Neuron (in vitro differentiated cells): ENCODE results near the gene ZSCAN29.
"Not testable (repeated sequence)": the region's sequence is repeated elsewhere in the genome, so short reads cannot be mapped to it uniquely, and the experiment has no call there.

Source experiments
- H2AFZ ChIP-seq: one replicate; pipeline ENCODE4 v1.6.1; 2013; ENCODE audit warnings: low read depth, mild to moderate bottlenecking, inconsistent platforms, low read length, moderate library complexity
- H3K27me3 ChIP-seq: one replicate; pipeline ENCODE4 v1.6.1; 2013; ENCODE audit warnings: low read length; ENCODE audit not compliant: insufficient read depth
- H3K36me3 ChIP-seq: one replicate; pipeline ENCODE4 v1.6.1; 2013; ENCODE audit warnings: low read length; ENCODE audit not compliant: insufficient read depth
- H3K4me1 ChIP-seq: one replicate; pipeline ENCODE4 v1.6.1; 2013; ENCODE audit warnings: low read length; ENCODE audit not compliant: insufficient read depth
- H3K4me3 ChIP-seq: 2 replicates; pipeline ENCODE4 v1.5.1; 2013; ENCODE audit warnings: mild to moderate bottlenecking, low read length, moderate library complexity
- H3K9me3 ChIP-seq: one replicate; pipeline ENCODE4 v1.6.1; 2013; ENCODE audit warnings: low read length

ZSCAN29 gene

DNA sequence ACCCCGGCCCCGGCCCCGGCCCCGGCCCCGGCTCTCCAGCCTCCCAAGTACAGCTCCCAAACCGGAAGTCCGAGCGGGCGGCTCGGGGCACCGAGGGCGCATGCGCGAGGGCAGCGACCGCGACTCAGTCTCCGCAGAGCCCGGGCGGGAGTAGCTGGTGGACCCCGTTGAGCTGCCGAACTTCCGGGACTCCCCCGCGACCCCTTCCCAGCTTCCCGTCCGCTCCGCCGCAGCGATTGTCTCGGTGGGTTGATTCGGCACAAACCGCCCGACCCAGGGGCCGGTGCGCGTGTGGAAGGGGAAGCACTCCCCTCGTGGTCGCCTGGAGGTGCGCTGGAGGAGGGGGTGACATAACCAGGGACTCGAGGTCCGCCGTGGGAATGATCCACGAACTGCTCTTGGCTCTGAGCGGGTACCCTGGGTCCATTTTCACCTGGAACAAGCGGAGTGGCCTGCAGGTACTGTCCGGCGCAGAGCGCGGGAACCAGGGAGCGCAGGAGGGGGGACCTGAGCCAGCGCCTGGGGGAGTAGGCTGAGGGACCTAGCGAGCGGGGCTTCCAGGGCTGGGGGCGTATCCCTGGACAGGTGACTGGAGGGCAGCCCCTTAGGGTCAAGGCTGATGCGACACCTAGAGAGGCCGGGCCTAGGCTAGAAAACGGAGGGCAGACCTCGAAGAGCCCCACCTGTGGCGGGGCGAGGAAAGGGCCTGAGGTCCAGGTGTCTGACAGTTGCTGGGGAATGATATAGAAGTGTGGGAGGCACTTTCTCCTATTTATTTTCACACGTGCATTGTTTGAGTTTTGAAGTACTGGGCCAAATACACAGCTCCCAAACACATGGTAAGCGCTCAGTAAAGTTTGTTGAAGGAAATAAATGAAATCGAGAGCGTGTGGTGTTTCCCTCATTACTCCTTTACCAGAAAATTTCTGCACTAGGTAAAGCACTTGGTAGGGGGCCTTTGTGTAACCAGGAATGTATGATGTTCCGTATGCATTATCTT, at the start of gene ZSCAN29, which contains the start of gene TUBGCP4:
Gene ZSCAN29, minus strand, starts transcription at position 69 of the 1,000 bp plus-strand sequence. CDS start 1,130 bp downstream, outside the sequence.
Gene TUBGCP4, plus strand, starts transcription at position 127 of the 1,000 bp plus-strand sequence. Its CDS starts 254 bp downstream, at position 381.
- H3K4me3 ChIP-seq, result peak within 1 kb of the TSS; percentile 89
- no peaks in the 10 kb centered on the region for H3K27me3 ChIP-seq
- peaks cover 37% of the 10 kb centered on the region for H3K36me3 ChIP-seq
- peaks cover 6% of the 10 kb centered on the region for H3K9me3 ChIP-seq
- peak within 1 kb of the TSS; percentile 91 for H2AFZ ChIP-seq
- peaks cover 26% of the 10 kb centered on the region for H3K4me1 ChIP-seq

DNA sequence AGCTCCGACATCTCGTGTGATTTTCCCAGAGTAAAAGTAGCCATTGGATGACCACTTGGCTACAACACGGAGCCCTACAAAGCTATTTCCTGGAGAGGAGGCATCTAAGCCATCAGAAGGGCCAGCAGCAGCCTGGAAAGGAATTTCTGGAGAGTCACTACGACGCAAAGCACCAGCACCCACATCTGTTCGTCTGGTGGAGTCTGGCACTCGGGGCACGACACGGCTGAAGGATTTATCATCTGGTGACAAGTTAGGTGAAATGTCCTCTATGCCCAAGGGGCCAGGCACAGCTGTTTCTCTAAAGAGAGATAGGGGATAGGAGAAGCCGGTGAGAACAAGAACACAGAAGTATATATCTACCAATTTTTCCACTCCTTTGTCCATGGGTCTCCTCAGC, 49.6 kb upstream of the ZSCAN29 start:
- Histone ChIP-seq H3K4me1 (no peaks in the 10 kb centered on the region), H3K27me3 (no peaks in the 10 kb centered on the region), H2AFZ (no peak overlapping the region), H3K4me3 (no peak overlapping the region), H3K9me3 (no peaks in the 10 kb centered on the region), H3K36me3 (peaks cover 96% of the 10 kb centered on the region)

- Histone ChIP-seq H3K36me3 (peaks cover 92% of the 10 kb centered on the region), H3K27me3 (no peaks in the 10 kb centered on the region), H3K4me3 (no peak overlapping the region), H2AFZ (no peak overlapping the region), H3K4me1 (no peaks in the 10 kb centered on the region), H3K9me3 (no peaks in the 10 kb centered on the region)
Measured at GRCh38 chr15:43414196-43414595, 43.4 kb upstream of the ZSCAN29 start.

GRCh38 chr15:43412096-43412495, 41.3 kb upstream of the ZSCAN29 start:
- no peaks in the 10 kb centered on the region for H3K9me3 ChIP-seq
- no peaks in the 10 kb centered on the region for H3K4me1 ChIP-seq
- H3K4me3 ChIP-seq, result no peak overlapping the region
- H3K36me3 ChIP-seq, result peaks cover 93% of the 10 kb centered on the region
- H2AFZ ChIP-seq, result no peak overlapping the region
- H3K27me3 ChIP-seq, result no peaks in the 10 kb centered on the region

DNA sequence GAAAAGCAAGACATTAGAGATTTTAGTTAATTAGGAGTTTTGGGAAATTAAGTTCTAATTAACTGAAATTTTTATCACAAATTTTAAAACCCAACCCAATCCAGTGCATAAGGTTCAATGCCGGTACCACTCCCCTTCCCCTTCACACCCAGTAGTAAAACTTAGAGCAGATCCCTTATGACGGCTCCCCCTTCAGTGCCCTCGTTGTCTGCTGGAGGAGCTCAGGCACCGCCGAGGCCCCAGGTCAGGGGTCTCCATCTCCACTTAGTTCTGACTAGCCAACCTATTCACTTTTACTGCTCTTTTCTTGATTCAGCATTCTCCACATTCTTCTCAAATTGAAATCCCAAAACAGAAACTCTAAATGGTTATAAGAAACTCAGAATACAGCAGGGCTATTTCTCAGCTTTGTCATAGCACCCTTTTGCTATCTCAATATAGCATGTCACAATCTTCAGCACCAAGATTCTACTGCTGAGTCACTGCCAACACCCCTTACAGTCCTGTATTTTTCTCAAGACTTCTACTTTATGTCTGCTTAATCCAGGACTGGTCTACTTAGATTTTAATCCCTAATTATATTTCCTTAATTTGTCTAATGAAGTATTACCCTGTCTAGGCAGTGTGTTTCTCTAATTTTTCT, 39.9 kb upstream of the ZSCAN29 start:
- H3K4me1 ChIP-seq, result no peaks in the 10 kb centered on the region
- H3K4me3 ChIP-seq, result no peak overlapping the region
- no peaks in the 10 kb centered on the region for H3K9me3 ChIP-seq
- no peak overlapping the region for H2AFZ ChIP-seq
- peaks cover 93% of the 10 kb centered on the region for H3K36me3 ChIP-seq
- H3K27me3 ChIP-seq, result no peaks in the 10 kb centered on the region

DNA sequence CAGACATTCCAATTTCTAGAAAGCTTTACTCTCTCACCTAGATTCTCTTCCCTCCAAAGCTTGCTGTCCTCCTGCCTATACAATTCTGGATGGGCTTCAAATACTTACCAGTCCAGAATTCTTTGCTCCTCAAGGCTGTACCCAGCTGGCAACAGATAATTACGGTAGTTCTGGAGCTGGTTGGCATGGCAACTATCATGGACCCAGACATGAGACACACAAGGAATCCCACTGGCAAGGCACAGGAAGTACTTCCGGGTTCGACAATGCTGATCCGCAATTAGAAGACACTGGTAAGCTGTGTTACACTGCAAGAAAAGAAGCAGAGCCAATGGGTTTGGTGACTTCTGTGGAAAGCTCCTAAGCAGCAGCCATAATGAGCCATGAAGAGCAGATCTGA, 37.9 kb upstream of the ZSCAN29 start:
- no peaks in the 10 kb centered on the region for H3K9me3 ChIP-seq
- H3K4me1 ChIP-seq, result no peaks in the 10 kb centered on the region
- no peaks in the 10 kb centered on the region for H3K27me3 ChIP-seq
- peaks cover 98% of the 10 kb centered on the region for H3K36me3 ChIP-seq
- H2AFZ ChIP-seq, result no peak overlapping the region
- H3K4me3 ChIP-seq, result no peak overlapping the region

DNA sequence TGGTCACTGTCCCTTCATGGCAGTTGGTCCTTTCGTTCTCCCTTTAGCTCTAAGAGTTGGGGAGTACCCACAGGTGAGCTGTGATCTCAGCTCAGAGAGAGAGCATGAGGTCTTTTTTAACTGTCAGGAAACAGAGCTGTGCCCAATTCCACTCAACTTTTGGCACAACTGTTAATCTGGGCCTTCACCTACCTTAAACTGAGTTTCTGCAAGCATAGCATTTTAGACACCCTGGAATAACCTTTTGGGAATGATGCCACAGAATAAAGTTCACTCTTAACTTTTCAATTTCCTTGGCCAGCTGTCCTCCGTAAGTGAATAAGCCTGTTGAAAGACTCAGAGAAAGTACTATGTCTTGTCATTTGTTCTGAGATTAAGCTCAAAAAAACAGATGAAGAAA, 36.0 kb upstream of the ZSCAN29 start:
- Histone ChIP-seq H3K9me3 (no peaks in the 10 kb centered on the region), H3K27me3 (no peaks in the 10 kb centered on the region), H2AFZ (no peak overlapping the region), H3K4me1 (no peaks in the 10 kb centered on the region), H3K36me3 (peaks cover 97% of the 10 kb centered on the region), H3K4me3 (no peak overlapping the region)

- H2AFZ ChIP-seq, result no peak overlapping the region
- H3K4me3 ChIP-seq, result no peak overlapping the region
- H3K4me1 ChIP-seq, result no peaks in the 10 kb centered on the region
- H3K9me3 ChIP-seq, result no peaks in the 10 kb centered on the region
- no peaks in the 10 kb centered on the region for H3K27me3 ChIP-seq
- peaks cover 97% of the 10 kb centered on the region for H3K36me3 ChIP-seq
Measured at GRCh38 chr15:43406189-43406588, 35.3 kb upstream of the ZSCAN29 start.

DNA sequence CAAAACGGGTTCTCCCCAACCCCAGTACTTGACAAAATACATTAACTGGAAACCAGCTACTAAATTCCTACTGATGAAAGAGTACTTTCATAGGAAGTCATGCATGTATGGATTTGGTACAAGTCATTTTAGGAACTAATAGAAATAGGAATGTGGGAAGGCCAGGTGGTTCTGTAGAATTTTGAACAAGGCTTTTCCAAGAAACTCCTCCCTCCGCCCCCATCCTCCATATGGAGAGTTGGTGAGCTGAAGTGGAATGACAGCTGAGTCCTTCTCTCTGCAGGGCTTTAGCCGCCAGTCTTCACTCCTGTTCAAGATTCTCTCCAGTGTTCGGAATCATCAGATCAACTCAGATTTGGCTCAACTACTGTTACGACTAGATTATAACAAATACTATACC, 33.3 kb upstream of the ZSCAN29 start:
- no peak overlapping the region for H3K4me3 ChIP-seq
- H3K9me3 ChIP-seq, result no peaks in the 10 kb centered on the region
- no peaks in the 10 kb centered on the region for H3K4me1 ChIP-seq
- no peak overlapping the region for H2AFZ ChIP-seq
- no peaks in the 10 kb centered on the region for H3K27me3 ChIP-seq
- peaks cover 90% of the 10 kb centered on the region for H3K36me3 ChIP-seq

DNA sequence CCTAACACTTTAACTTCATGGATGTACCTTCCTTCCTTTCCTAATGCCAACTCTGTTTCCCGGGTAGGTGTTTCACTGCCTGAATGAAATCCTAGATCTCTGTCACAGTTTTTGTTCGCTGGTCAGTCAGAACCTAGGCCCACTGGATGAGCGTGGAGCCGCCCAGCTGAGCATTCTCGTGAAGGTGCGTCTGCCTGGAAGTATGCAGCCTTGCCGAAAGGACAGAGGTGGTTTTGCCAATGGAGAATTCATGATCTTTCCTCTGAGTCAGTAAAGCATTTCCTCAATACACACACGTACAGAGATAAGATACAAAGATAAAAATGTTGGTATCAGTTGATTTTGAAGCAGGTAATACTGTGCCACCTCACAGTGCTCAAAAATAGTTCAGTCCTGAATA, 32.8 kb upstream of the ZSCAN29 start:
- H3K36me3 ChIP-seq, result peaks cover 90% of the 10 kb centered on the region
- H3K9me3 ChIP-seq, result no peaks in the 10 kb centered on the region
- H2AFZ ChIP-seq, result no peak overlapping the region
- no peaks in the 10 kb centered on the region for H3K27me3 ChIP-seq
- no peaks in the 10 kb centered on the region for H3K4me1 ChIP-seq
- H3K4me3 ChIP-seq, result no peak overlapping the region

DNA sequence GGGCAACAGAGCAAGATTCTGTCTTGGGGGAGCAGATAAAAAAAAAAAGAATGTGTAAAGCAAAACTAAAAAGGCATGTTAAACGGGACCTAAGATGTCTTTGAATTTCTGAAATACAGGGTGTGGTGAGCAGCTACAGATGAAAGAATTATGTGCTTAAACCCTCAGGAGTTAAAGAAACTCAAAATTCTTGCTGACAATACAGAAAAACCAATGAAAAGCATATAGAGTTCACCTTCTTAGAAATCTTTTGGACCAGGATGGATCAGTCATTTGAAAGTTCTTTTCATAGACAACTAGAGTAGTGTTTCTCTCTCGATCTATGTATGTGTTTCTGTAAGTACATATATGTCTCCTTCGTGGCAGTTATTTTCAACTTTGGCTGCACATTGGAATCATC, 31.4 kb upstream of the ZSCAN29 start:
- H3K9me3 ChIP-seq, result no peaks in the 10 kb centered on the region
- peaks cover 89% of the 10 kb centered on the region for H3K36me3 ChIP-seq
- H3K4me3 ChIP-seq, result no peak overlapping the region
- H2AFZ ChIP-seq, result no peak overlapping the region
- H3K4me1 ChIP-seq, result no peaks in the 10 kb centered on the region
- no peaks in the 10 kb centered on the region for H3K27me3 ChIP-seq

- not testable (repeated sequence) for H2AFZ ChIP-seq, H3K9me3 ChIP-seq, H3K4me1 ChIP-seq
Measured at GRCh38 chr15:43393592-43393991, 22.7 kb upstream of the ZSCAN29 start.

DNA sequence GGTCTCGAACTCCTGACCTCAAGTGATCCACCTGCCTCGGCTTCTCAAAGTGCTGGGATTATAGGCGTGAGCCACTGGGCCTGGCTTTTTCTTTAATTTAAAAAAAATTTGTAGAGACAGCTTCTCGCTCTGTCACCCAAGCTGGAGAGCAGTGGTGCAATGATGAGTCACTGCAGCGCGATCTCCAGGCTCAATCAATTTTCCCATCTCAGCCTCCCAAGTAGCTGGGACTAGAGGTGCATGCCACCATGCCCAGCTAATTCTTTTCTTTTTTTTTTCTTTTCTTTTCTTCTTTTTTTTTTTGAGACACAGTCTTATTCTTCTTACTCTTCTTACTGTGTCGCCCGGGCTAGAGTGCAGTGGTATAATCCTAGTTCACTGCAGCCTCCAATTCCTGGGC, 19.9 kb upstream of the ZSCAN29 start:
- no peaks in the 10 kb centered on the region for H3K27me3 ChIP-seq
- peaks cover 58% of the 10 kb centered on the region for H3K36me3 ChIP-seq
- no peak overlapping the region for H3K4me3 ChIP-seq
- H3K4me1 ChIP-seq, result no peaks in the 10 kb centered on the region
- no peaks in the 10 kb centered on the region for H3K9me3 ChIP-seq
- H2AFZ ChIP-seq, result no peak overlapping the region

More at GRCh38 chr15:43393592-43393991, 22.7 kb upstream of the ZSCAN29 start:
- H3K36me3 ChIP-seq, result peaks cover 65% of the 10 kb centered on the region
- not testable (repeated sequence) for H3K27me3 ChIP-seq, H3K4me3 ChIP-seq
